Stimulated activated CD4-positive, alpha-beta T cell treated with anti-CD3 and anti-CD28 coated beads, Interleukin-2, amount 100 ng/mL, for 4 hours (primary cell): ENCODE measurements around the gene KCND3.

Source experiments
- DNase-seq: peaks from one replicate; pipeline ENCODE4 v3.0.0-alpha.2; 2020; ENCODE audit warnings: low read depth

Gene KCND3

DNA sequence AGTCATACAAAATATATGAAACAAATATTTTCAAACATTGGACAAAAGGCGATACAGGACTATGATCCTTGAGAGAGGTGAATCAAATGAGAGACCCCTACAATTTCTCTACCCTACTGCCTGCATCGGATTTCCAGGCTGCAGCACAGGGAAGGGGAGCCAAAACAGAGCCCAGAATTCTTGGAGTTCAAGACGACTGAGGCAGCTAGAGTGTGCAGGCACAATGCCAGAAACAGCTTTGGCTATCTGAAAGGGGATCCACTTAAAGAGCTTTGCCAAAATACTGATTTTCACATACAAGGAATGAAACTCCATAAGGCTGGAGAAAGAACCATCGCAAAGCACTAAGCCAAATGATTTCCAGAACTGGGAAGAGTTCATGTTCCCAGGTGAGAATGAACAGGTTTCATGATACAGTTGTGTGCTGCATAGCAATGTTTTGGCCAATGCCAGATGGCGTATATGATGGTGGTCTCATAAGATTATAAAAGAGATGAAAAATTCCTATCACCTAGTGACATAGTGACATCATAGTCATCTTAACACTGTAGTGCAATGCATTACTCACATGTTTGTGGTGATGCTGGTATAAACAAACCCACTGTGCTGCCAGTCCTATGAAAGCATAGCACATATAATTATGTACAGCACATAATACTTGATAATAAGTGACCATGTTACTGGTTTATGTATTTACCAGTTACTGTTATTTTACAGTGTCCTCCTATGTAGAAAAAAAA, 77.5 kb downstream of the KCND3 start:
- DNase-seq: no peak

- no peak for DNase-seq
Observed at GRCh38 chr1:111911061-111911460, 78.4 kb downstream of the KCND3 start.

- no peak for DNase-seq
Observed at GRCh38 chr1:111909030-111909429, 80.4 kb downstream of the KCND3 start.

- DNase-seq: no peak
Observed at GRCh38 chr1:111908011-111908621, 81.4 kb downstream of the KCND3 start.

DNA sequence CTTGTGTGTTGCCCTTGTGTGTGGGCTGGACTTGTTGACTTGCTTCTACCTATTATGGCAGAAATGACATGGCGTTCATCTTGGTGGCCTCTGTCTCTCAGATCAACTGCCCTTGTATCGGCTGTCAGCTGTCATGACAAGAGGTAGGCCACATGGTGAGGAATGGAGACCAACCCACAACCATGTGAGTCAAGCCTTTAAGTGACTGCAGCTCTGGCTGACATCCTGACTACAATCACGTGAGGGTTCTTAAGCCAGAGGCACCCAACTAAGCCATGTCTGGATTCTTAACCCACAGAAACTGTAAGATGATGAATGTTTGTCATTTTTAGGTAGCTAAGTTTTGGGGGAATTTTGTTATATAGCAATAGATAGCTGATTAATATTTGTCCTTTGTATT, 82.1 kb downstream of the KCND3 start:
- no peak for DNase-seq

DNA sequence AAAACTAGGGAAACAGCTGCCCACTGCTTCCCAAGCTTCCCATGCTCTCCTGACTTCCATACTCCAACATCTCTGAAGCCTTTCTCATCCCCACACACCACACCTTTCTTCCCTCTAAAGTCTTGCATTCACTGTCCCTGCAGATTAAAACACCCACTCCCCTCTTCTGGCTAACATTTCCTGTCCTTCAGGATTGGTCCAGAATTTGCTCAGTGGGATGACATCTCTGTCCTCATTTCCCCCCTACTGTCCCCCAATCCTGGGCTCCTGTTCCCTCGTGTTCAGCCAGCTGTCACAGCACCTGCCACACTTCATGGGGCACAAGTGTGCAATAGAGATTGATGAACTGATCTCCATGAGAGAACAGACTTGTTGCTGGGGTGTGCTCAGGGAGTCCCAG, 82.7 kb downstream of the KCND3 start:
- DNase-seq: no peak

DNA sequence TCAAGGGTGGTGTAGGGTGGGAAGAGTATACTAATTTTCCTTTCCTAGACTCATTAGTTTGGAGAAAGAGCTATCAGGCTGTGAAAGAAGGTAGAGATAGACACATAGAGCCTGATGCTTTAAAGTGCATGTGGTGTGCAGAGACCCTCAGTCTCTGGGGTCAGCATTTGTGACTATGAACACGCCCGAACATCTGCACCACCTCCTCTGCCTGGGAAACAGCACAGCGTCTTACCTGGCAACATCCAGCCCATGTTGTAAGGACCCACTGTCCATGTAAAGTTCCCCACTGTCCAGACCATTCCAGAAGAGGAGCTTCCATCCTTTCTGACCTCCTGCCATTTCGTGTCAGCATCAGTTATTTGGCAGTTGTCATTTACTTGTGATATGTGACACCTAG, 83.4 kb downstream of the KCND3 start:
- DNase-seq: no peak

DNA sequence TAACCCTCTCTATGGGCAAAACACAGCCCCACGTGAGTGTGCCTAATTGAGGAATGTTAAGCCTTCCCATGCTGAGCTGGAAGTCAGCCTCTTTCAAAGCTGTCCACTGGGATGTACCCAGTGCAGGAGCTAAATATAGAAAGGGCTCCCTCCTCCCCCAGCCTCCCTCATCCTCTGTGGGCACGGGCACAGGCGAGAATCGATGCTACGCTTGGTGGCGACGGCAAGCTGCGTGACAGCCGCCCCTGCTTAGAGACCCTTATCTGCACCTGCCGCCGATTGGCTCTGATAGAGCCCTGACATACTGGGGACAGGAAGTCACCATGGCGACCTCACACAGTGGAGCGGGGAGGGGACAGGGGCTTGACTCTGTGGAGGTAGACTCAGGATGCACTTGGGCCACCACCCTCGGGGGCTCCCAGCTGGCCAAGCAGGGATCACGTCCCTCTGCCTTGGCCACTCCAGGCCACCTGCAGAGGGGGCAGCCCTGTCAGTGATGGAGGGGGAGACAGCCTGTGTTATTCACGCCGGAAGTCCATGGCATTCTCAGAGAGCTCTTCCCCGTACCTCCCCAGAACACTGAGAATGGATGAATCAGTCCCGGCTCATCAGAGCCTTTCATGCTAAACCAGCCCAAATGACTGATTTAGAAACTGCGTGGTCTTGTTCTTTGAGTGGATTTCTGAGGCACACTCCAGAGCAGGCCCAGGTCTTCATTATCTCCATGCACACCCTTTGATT, 84.8 kb downstream of the KCND3 start:
- DNase-seq: no peak

- DNase-seq: no peak
Observed at GRCh38 chr1:111903871-111904449, 85.5 kb downstream of the KCND3 start.

- DNase-seq: no peak
Observed at GRCh38 chr1:111903148-111903870, 86.2 kb downstream of the KCND3 start.

- DNase-seq: no peak
Observed at GRCh38 chr1:111895469-111895868, 94.0 kb downstream of the KCND3 start.

- DNase-seq: no peak
Observed at GRCh38 chr1:111895017-111895416, 94.5 kb downstream of the KCND3 start.

DNA sequence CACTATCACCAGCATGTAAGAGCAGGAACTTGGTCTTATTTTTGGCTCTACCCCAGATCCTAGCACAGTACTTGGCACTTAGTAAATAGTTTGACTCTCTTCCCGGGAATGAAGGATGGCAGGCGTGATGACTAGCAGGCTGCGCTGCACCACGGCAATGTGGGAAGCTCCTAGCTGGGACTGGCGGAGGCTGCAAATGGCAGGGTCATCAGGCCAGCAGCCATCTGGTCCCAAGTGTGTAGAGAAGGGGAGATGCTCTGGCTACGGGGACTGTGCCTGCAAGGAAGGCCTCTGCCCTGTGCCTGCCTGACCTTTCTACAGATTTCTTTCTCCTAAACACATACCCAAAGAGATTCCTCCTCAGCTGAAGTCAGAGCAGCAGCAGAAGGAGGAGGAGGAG, 95.0 kb downstream of the KCND3 start:
- no peak for DNase-seq

DNA sequence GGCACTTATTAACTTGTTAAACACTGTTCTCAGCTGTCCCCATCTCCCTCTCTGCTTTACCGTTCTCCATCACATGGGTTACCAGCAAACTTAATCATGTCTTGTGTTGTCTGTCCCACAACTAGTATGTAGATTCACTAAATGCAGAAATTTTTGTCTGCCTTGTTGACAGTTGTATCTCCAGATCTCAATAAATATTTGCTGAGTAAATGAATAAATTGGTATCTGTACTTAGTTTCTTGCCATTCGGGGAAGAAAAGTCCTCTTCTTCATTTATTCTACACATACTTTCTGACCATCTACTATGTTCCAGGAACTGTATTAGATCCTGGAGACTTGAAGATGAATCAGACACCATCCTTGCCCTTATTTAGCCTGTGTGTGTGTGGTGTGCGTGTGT, 97.9 kb downstream of the KCND3 start:
- DNase-seq: no peak

DNA sequence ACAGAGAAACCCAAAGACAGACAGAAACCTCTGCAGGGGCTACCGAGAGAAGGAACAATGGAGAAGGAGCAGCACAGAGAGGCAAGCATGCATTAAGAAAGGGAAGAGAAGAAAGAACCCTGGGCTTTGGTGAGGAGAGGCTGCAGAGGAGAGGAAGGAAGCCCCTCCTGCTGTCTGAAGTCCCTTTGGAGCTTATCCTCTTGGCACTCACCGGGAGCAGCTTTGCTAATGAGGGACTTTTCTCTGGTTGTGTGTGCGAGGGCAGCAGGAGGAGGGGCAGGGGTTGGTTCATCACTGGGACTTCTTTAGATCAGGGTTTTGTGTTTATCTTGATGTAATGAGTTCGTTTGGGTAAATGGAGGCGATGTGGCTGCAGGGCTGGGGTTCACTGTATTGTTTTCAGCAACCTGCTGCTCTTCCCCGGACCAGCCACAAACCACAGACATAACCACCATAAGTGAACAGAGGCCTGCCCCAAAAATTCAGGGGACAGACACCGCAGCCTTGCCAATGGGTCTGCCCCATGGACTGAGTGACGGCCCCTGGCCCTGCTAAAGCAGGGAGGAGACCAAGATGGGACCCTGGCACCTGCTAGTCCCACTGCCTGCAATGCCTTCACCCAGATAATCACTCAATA, 100.6 kb downstream of the KCND3 start:
- DNase-seq: no peak

DNA sequence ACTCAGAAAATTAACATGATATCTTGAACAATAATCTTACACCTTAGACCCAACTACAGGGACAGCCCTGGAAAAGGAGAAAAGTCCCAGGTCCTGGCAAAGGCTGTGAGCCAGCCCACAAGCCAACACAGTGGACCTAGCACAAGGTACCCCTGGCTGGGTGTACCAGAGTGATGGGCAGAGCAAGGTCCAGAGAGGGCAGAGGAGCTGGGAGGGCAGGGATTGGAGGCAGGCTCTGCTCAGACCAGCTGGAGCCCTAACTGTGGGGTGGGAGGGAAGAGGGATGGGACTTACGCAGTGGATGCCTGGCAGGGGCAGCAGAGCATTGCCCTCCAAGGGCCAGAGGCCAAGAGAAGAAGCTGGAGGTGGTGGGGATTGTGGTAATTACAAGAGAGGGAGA, 101.6 kb downstream of the KCND3 start:
- no peak for DNase-seq

DNA sequence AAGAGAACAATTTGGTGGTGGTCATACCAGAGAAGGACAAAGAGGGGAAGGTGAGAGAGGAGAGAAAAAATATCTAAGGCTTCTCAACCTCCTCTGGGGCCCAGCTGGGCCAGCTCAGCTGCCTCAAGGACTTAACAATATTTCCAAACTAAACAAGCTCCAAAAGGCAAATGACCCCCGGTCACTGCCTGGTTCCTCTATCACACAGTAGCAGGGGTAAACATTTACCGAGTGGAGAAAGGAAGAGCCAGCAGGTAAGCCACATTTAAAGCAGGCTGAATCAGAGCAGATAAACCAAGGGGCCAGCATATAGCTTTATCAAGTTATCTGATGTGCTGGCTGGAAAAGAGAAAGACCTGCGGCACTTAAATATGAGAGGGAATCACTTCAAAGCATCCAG, 102.1 kb downstream of the KCND3 start:
- DNase-seq: no peak

DNA sequence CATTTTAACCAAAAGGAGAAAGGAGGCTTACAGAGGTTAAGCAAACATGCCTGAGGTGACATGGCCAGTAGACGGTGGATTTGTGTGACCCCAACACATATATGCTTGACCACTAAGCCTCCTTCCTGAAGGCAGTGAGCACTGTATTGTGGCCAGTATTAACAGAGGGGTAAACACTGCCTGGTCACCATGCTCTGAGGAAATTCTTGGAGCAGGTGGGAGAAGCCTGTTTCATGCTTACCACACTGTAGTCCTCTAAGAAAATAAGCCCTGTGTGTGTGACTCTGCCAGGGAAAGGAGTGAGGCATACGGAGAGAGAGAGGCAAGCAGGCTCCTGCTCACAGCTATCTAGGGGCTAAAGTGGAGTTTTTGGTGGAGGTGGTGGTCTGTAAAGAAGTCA, 102.7 kb downstream of the KCND3 start:
- no peak for DNase-seq

DNA sequence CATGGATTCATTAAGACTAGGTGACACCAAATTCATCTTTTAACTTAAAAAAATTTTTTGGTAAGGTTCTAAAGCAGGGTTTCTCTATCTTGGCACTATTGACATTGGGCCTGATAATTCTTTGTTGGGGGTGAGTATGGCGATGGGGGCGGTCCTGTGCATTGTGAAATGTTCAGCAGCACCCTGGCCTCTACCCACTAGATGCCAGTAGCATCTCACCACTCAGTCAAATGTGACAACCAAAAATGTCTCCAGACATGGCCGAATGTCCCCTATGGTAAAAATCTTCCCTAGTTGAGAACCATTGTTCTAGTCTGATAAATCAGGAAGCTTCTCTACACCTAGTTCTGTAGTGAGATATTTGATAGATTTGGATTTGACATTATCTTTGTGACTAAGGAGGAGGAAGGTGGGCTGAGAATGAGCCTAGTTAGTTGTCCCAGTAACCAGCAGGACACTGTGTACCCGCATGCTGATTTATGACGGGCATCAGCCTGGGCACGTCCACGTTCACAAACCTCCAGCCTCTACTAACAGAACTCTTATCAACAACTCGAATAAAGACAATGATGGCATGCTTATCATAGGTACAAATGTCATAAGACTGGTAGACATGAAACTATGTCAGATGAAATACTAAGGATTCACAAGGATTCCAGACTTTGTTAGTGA, 104.6 kb downstream of the KCND3 start:
- DNase-seq: no peak

- no peak for DNase-seq
Observed at GRCh38 chr1:111882986-111883560, 106.4 kb downstream of the KCND3 start.

DNA sequence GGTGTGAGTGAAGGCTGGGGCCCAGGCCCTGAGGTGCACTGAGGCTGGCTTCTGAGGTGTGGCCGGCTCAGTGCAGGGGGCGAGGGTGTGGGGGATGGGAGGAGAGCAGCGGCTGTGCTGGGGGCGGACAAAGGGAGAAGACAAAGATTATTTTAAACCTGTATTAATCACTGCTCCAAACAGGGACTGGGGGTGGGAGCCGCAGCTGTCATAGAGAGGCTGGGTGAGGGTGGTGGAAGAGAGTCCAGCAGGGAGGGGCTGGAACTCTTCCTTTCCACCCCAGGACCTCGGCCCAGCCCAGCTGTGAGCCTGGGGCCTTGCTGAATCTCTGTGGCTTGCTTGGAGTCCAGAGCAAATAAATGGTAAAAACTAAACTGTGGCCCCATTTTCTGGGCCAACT, 106.9 kb downstream of the KCND3 start:
- DNase-seq: no peak
